RWPE2 (cell line): ENCODE measurements around the gene ITPKC.
A peak's percentile ranks its signal among the peaks of the same experiment; 100 is the strongest.
"Not testable (repeated sequence)": the region's sequence is repeated elsewhere in the genome, so short reads cannot be mapped to it uniquely, and the experiment has no call there.

ENCODE experiments used
- ATAC-seq: fragments of 200-7000 bp; cut with Tn5 transposase; 3 replicates; pipeline ENCODE4 v1.9.1; 2021; ENCODE audit warnings: low read depth
- DNase-seq: peaks from one replicate; pipeline ENCODE4 v3.0.0-alpha.2; 2020; ENCODE audit warnings: low spot score
- H3K27ac ChIP-seq: fragments of 450-650 bp; 2 replicates; pipeline ENCODE4 v1.5.1; 2017; ENCODE audit warnings: mild to moderate bottlenecking; ENCODE audit not compliant: poor library complexity, severe bottlenecking
- H3K27me3 ChIP-seq: fragments of 250-450 bp; sonication (Bioruptor Pico); 2 replicates; pipeline ENCODE4 v1.5.1; 2021; ENCODE audit warnings: mild to moderate bottlenecking, moderate library complexity; ENCODE audit not compliant: insufficient read depth, poor library complexity, severe bottlenecking
- H3K36me3 ChIP-seq: fragments of 250-450 bp; sonication (Bioruptor Pico); 2 replicates; pipeline ENCODE4 v1.5.1; 2020; ENCODE audit warnings: low read depth, mild to moderate bottlenecking, moderate library complexity
- H3K4me1 ChIP-seq: fragments of 250-450 bp; sonication (Bioruptor Pico); 2 replicates; pipeline ENCODE4 v1.5.1; 2021; ENCODE audit warnings: mild to moderate bottlenecking, moderate library complexity; ENCODE audit not compliant: insufficient read depth, poor library complexity, severe bottlenecking
- H3K4me3 ChIP-seq: fragments of 250-450 bp; sonication (Bioruptor Pico); 2 replicates; pipeline ENCODE4 v1.5.1; 2021; ENCODE audit warnings: mild to moderate bottlenecking, moderate library complexity; ENCODE audit not compliant: severe bottlenecking
- H3K9me3 ChIP-seq: fragments of 250-450 bp; sonication (Bioruptor Pico); 2 replicates; pipeline ENCODE4 v1.5.1; 2021; ENCODE audit warnings: mild to moderate bottlenecking, moderate library complexity; ENCODE audit not compliant: severe bottlenecking
- TF ChIP-seq, protein P1 (sequence below): fragments of 450-650 bp; IDR thresholded peaks from one replicate; pipeline ENCODE4 v1.5.1; 2017; ENCODE audit warnings: mild to moderate bottlenecking, moderate library complexity; ENCODE audit not compliant: poor library complexity, severe bottlenecking

ITPKC gene

DNA sequence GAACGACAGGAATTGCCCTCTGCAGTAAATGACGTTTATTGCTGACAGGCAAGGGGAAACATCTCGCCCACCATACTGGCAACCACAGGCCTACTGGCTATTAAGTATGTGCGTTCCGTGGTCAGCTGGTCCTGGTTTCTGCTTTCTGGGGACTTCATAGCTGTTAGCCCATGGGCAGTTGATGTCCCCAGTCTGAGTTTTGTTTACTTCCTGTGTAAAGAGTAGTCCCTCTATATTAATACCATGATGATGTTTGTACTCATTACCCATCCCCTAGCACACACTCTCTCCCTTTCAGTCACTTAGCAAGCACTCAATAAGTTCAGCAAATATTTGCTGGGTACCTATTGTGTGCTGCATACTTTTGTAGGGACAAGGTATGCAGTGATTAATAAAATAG lies 52.0 kb downstream of the ITPKC start:
- Histone ChIP-seq H3K27me3 (no peaks in the 10 kb centered on the region), H3K27ac (no peak overlapping the region), H3K4me3 (no peak overlapping the region), H3K9me3 (no peaks in the 10 kb centered on the region), H3K4me1 (no peaks in the 10 kb centered on the region), H3K36me3 (peaks cover 23% of the 10 kb centered on the region)
- DNase-seq (no peak), ATAC-seq (no peak; the same call in 2 of the 3 replicates)
- TF ChIP-seq, protein P1, sequence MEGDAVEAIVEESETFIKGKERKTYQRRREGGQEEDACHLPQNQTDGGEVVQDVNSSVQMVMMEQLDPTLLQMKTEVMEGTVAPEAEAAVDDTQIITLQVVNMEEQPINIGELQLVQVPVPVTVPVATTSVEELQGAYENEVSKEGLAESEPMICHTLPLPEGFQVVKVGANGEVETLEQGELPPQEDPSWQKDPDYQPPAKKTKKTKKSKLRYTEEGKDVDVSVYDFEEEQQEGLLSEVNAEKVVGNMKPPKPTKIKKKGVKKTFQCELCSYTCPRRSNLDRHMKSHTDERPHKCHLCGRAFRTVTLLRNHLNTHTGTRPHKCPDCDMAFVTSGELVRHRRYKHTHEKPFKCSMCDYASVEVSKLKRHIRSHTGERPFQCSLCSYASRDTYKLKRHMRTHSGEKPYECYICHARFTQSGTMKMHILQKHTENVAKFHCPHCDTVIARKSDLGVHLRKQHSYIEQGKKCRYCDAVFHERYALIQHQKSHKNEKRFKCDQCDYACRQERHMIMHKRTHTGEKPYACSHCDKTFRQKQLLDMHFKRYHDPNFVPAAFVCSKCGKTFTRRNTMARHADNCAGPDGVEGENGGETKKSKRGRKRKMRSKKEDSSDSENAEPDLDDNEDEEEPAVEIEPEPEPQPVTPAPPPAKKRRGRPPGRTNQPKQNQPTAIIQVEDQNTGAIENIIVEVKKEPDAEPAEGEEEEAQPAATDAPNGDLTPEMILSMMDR = no peak

DNA sequence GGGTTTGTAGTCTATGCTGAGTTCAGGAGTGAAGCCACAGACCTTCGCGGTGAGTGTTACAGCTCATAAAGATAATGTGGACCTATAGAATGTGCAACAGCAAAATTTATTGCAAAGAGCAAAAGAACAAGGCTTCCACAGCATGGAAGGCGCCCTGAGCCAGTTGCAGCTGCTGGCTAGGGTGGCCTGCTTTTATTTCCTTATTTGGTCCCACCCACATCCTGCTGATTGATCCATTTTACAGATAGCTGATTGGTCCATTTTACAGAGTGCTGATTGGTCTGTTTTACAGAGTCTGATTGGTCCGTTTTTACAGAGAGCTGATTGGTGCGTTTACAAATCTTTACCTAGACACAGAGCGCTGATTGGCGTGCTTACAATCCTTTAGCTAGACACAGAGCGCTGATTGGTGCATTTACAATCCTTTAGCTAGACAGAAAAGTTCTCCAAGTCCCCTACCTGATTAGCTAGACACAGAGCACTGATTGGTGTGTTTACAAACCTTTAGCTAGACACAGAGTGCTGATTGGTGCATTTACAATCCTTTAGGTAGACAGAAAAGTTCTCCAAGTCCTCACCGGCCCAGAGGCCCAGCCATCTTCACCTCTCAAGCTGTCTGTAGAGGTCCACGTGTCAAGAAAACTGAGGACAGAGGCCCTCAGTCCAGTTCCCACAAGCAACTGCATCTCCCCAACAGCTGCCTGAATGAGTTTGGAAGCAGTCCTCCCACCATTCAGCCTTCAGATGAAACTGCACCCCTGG lies 54.4 kb downstream of the ITPKC start:
- not testable (repeated sequence) for ATAC-seq, DNase-seq, H3K27ac ChIP-seq, H3K4me1 ChIP-seq, H3K9me3 ChIP-seq, H3K4me3 ChIP-seq, H3K36me3 ChIP-seq, H3K27me3 ChIP-seq

DNA sequence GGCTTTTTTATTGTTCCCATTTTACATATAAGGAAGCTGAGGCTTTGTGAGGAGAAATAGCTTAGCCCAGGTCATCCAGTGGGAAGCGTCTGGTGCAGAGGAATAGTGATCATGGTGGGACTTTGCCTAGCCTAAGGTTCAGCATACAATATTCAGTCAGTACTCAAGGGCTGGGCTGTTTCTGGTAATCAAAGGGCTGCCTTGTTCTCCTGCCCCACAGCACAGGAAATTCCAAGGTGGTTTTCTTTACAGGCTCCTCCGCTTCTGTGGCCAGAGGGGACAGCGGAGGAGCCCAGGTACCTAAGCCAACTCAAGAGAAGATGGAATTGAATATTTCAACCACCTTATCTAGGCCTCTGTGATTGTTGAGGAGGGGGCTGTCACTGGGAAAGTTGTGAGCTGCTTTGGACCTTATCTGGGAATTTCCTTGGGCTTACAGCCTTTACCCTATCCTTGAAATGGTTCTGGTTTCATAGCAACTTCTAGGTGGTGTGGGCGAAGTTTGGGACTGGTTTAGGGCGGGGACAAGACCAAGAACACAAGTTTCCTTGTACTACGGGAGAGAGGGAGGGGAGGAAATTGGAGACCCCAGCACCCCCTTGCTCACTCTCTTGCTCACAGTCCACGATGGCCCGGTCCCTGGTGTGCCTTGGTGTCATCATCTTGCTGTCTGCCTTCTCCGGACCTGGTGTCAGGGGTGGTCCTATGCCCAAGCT lies 58.2 kb downstream of the ITPKC start, which contains the start of gene MIA:
MIA (plus strand) TSS at position 606 of the 716 bp plus-strand sequence; CDS start at position 628, 22 bp downstream.
- Histone ChIP-seq H3K27ac (no peak within 1 kb of the TSS), H3K36me3 (no peaks in the 10 kb centered on the region), H3K4me3 (no peak within 1 kb of the TSS), H3K27me3 (no peaks in the 10 kb centered on the region), H3K4me1 (no peaks in the 10 kb centered on the region), H3K9me3 (no peaks in the 10 kb centered on the region)
- ATAC-seq (no peak), DNase-seq (no peak)
- TF ChIP-seq, protein P1 = no peak

GRCh38 chr19:40775632-40776022 lies 58.7 kb downstream of the ITPKC start:
- H3K4me1 ChIP-seq = no peaks in the 10 kb centered on the region
- no peak overlapping the region for H3K27ac ChIP-seq
- no peak overlapping the region for H3K4me3 ChIP-seq
- H3K9me3 ChIP-seq = no peaks in the 10 kb centered on the region
- no peaks in the 10 kb centered on the region for H3K36me3 ChIP-seq
- DNase-seq = no peak
- no peak for ATAC-seq
- TF ChIP-seq, protein P1 = no peak
- H3K27me3 ChIP-seq = no peaks in the 10 kb centered on the region

DNA sequence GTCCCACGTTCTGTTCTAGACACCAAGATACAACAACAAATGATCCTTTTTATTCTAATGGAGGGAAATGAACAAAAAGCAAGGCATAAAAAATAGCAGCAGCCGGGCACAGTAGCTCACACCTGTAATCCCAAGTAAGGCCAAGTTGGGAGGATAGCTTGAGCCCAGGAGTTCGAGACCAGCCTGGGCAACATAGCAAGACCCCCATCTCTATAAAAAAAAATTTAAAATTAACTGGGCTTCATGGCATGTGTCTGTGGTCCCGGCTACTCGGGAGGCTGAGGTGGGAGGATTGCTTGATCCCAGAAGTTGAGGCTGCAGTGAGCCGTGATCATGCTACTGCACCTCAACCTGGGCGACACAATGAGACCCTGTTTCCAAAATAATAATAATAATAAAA lies 59.5 kb downstream of the ITPKC start:
- no peaks in the 10 kb centered on the region for H3K36me3 ChIP-seq
- H3K9me3 ChIP-seq = no peaks in the 10 kb centered on the region
- no peaks in the 10 kb centered on the region for H3K4me1 ChIP-seq
- no peak for ATAC-seq
- no peaks in the 10 kb centered on the region for H3K27me3 ChIP-seq
- no peak for DNase-seq
- TF ChIP-seq, protein P1 = no peak
- H3K27ac ChIP-seq = peak overlapping the region; percentile 88
- H3K4me3 ChIP-seq = no peak overlapping the region
